Midbrain (tissue), 1 donor: ENCODE measurements around the gene UGCG.
"Not testable (repeated sequence)": the region's sequence is repeated elsewhere in the genome, so short reads cannot be mapped to it uniquely, and the experiment has no call there.

Experiments
- DNase-seq: peaks from one replicate; lab custom pipeline; 2025; lab: John Stamatoyannopoulos, UW

The UGCG gene

GRCh38 chr9:111955048-111955447 lies 58.4 kb downstream of the UGCG start:
- no peak for DNase-seq

- DNase-seq, result no peak
These were observed 61.4 kb downstream of the UGCG start for GRCh38 chr9:111957856-111958631.

GRCh38 chr9:111959468-111960359 lies 63.1 kb downstream of the UGCG start:
- no peak for DNase-seq

GRCh38 chr9:111960485-111960884 lies 63.9 kb downstream of the UGCG start:
- DNase-seq, result not testable (repeated sequence)

- DNase-seq, result no peak
These were observed 64.4 kb downstream of the UGCG start for GRCh38 chr9:111961009-111961408.

GRCh38 chr9:111961575-111961974 lies 65.0 kb downstream of the UGCG start:
- DNase-seq, result no peak

GRCh38 chr9:111962021-111962420 lies 65.4 kb downstream of the UGCG start:
- no peak for DNase-seq

GRCh38 chr9:111963995-111964394 lies 67.4 kb downstream of the UGCG start:
- no peak for DNase-seq

- no peak for DNase-seq
These were observed 69.0 kb downstream of the UGCG start for GRCh38 chr9:111965566-111966019.

- DNase-seq, result no peak
These were observed 69.6 kb downstream of the UGCG start for GRCh38 chr9:111966124-111966723.

GRCh38 chr9:111966861-111967291 lies 70.3 kb downstream of the UGCG start:
- DNase-seq, result no peak

- DNase-seq, result no peak
These were observed 71.0 kb downstream of the UGCG start for GRCh38 chr9:111967621-111968020.

GRCh38 chr9:111969061-111969460 lies 72.4 kb downstream of the UGCG start:
- DNase-seq, result no peak

GRCh38 chr9:111969622-111970021 lies 73.0 kb downstream of the UGCG start:
- DNase-seq, result no peak

GRCh38 chr9:111970827-111971226 lies 74.2 kb downstream of the UGCG start:
- no peak for DNase-seq

GRCh38 chr9:111974092-111974681 lies 77.6 kb downstream of the UGCG start:
- no peak for DNase-seq

- DNase-seq, result no peak
These were observed 79.1 kb downstream of the UGCG start for GRCh38 chr9:111975709-111976108.

GRCh38 chr9:111978616-111979015 lies 82.0 kb downstream of the UGCG start:
- DNase-seq, result no peak

GRCh38 chr9:111979561-111979960 lies 82.9 kb downstream of the UGCG start:
- no peak for DNase-seq

- DNase-seq, result no peak
These were observed 83.8 kb downstream of the UGCG start for GRCh38 chr9:111980398-111980797.

- DNase-seq, result no peak
These were observed 86.9 kb downstream of the UGCG start for GRCh38 chr9:111983484-111983908.
